HG03520 (cell line): ENCODE data around the gene STK16.
A peak's percentile ranks its signal among the peaks of the same experiment; 100 is the strongest.
"Not testable (repeated sequence)": the region's sequence is repeated elsewhere in the genome, so short reads cannot be mapped to it uniquely, and the experiment has no call there.

Experiments used
- ATAC-seq: cut with Tn5 transposase; IDR thresholded peaks from one replicate; pipeline ENCODE4 v1.9.1; 2021; ENCODE audit warnings: mild to moderate bottlenecking, moderate library complexity; ENCODE audit not compliant: unreplicated experiment

STK16 gene

DNA sequence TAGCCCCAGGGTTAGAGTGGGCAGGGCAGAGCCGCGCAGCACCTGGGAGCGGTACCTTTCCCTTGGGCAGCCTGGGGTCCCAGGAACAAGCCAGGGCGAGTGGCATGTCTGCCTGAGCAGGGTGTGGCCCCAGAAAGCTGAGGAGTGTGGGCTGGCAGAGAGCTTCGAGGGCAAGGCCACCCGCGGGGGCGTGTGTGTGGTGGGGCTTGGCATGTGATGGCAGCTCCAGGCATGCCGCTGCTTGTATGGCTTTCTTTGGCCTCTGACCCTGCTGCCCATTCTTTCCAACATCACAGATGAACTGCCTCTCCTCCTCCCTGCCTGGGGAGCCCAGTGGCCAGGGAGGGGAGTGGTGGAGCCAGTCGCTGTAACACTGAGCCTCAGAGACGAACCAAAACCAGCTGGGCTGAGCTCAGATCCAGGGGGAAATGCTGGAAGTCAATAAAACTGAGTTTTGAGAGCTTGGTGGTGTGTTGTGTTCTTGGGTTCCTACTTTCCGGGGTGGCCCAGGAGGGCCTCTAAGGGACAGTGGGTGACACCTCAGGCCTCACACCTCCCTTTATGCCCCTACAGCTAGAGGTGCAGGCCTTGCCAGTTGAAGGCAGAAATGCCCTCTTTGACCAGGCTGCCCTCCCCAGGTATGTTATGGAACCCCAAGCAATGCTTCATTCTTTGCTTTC is 41.3 kb downstream of the STK16 start:
- no peak for ATAC-seq

DNA sequence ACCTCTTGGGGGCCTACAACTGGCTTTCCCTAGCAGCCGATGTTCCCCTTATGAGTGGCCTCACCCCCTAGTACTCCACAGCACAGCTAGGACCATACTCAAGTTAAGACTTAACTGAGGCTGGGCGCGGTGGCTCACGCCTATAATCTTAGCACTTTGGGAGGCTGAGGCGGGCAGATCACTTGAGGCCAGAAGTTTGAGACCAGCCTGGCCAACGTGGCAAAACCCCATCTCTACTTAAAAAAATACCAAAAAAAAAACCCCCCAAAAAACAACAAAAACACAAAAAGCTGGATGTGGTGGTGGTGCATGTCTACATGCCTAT is 41.8 kb downstream of the STK16 start:
- ATAC-seq: not testable (repeated sequence)

DNA sequence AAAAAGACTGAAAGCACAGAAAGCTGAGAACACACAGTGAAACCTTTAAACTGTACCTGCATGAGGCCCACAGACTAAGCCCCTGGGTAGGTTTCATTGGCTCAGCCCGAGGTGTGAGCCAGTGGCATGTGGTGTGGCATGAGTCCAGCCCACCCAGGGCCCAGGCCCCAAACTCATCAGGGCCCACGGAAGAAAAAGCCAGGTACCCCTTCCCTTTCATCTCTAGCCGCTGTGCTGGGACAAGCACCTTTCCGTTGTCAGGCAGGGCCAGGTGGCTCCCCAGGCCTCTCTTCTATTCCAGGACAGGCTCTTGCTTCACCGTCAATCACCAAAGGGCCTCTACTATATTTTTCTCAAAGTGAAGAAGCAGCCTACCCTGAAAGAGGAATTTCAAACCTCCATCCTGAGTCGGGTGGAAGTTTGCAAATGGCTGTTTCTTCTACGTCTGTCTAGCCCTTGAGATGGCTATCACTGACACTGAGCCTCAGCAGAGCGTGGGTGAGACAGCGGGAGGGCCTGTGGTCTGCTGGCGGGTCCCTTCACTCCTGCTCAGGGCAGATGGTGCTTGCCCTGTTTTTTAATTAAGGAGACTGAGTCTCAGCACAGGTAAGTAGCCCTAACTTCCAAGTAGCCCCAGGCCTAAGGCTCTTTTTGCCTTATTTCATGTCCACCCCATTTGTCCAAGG is 42.4 kb downstream of the STK16 start:
- ATAC-seq: no peak

DNA sequence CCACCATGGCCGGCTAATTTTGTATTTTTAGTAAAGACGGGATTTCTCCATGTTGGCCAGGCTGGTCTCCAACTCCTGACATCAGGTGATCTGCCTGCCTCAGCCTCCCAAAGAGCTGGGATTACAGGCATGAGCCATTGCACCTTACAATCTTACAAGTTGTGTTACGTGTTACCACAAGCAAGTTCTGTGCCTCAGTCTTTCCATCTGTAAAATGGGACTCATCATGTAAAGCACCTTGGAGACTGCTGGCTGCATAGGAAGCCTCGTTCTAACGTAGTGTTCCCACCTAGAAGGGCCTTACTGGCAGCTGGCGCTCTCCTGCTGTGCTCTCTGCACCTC is 43.9 kb downstream of the STK16 start:
- no peak for ATAC-seq

DNA sequence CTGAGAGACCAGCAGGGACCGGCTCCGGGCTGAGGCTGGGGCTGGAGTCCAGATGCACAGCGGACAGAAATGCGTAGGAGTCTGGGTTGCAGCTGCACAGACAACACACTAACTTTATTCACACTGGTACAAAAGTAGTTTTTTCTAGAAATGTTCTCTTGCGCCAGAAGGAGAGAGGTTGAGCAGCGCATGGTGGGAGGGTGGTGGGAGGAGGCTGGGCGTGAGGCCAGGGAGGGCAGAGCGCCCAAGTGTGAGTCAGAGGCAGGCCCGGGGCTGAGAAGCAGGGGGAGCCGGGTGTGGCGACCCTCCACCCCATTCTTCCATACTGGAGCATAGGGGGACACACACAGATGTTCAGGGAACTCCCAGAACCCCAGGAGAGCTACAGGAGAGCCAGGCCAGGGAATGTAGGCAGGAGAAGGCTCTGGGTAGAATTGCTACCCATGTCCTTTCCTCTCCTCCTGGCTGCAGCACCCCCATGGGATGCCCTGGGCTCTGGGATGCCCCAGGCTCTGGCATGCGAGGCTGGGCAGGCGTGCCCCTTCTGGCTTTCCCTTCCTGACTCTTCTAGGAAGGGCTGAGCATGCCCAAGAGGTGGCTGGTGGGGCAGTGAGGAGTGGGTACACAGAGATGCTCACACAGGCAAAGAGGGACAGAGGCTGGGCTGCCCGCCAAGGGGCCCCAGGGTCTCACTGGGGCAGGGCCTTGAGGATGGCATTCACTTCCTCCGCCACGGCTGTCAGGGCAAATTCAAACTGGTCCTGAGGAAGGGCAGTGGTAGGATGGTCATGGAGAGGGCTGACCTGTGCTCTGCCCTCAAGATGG is 44.5 kb downstream of the STK16 start:
- ATAC-seq: no peak

DNA sequence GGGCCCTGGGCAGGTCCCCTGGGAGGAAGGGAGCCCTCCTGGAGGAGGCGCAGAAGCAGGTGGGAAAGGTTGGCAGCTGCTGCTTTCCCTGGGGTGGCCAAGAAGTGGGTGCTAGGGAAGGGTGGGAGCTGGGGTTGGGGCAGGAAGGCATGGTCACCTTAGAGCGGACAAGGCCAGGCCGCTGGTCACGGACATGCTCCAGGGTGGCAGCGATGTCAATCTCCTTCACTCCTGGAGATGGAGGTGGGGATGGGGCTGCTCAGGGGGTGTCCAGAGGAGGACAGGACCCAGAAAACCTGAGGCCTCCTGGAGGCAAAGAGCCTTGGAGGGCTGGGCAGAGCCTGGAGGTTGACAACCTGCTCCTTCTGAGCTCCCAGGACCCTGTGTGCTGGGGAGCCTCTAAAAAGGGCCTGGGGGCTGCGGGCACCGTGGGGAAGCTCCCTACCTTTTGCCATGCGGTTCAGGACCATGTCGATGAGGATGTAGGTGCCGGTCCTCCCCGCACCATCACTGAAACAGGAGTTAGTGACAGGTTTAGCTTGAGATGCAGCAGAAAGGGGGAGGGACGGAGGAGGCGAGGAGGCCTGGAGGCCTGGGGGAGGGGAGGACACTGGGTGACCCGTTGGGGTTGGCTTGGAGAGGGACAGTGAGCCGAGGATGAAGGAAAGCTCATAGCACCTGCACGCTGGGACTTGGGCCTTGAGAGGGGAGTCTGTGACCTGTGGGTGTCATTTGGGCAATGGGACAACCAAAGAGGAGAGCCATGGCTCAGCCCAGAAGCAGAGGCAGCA is 45.3 kb downstream of the STK16 start:
- ATAC-seq: no peak

DNA sequence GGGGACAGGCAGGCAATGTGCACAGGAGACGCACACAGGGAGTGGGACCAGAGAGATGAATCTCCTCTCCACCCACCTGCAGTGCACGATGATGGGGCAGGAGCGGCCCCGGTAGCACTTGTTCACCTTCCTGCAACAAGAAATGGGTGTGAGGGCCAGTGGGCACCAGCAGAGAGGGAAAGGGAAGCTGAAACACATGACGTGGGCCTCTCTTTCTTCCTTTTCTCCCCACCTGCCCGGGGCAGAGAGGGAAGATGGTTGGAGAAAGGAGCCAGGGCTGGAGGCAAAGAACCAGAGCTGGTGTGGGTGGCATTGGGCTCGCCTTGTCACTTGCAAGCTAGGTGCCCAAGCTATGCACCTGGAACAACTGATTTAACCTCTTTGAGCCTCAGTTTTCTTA is 46.1 kb downstream of the STK16 start:
- ATAC-seq: no peak

DNA sequence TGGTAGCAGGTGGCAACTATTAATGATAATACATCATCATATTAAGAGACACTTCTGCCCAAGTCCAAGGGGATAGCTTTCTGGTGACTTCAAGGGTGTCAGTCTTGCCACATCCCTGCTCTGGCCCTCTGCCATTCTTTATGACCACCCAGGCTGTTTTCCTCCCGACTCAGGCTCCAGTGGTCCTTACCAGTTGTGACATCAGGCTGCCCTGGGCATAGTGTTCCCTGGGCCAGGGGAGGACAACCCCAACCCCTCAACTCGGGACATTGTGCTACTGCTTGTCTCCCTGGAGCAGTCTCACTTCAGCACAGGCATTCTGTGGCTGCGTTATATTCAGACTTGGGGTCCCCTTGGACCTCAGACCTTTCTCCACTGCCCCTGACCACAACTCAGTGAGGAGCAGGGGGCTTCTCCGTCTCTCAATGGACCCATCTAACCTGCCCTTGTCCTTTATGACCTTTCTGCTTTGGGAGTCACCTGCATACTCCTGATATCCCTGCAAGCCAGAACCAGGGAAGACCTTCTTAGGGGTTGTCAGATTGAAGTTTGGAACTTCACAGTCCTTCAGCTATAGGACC is 46.7 kb downstream of the STK16 start:
- no peak for ATAC-seq

DNA sequence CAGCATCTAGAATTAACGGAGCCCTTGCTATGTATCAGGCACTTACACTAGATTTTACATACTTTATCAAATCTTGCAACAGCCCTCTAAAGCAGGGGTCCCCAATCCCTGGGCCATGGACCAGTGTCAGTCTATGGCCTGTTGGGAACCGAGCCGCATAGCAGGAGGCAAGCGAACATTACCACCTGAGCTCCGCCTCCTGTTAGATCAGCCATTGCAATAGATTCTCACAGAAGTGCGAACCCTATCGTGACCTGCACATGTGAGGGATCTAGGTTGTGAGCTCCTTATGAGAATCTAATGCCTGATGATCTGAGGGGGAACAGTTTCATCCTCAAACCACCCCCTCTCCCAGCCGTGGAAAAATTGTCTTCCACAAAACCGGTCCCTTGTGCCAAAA is 47.3 kb downstream of the STK16 start:
- no peak for ATAC-seq

DNA sequence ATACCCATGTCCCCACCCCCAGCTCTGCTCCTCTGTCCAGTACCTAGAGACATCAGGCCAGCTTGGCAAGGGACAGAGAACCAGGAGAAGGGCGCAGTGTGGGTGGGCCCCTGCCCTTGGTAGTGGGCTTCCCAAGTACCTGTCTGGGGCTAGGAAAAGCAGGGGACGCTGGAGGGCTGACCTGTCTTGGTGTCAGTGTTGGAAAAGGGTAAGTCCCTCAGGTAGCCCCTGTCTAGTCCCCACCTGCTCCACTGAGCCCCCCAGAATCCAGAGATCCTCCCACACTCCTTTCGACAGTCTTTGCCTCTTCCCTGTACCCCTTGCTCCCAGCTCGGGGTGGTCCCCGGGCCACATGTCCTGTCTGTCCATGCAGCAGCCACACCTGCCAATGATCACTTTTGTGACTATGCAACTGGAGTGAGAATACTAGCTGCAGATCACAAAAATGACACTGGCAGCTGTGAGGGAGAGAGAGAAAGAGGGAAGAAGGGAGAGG is 48.5 kb downstream of the STK16 start:
- no peak for ATAC-seq

DNA sequence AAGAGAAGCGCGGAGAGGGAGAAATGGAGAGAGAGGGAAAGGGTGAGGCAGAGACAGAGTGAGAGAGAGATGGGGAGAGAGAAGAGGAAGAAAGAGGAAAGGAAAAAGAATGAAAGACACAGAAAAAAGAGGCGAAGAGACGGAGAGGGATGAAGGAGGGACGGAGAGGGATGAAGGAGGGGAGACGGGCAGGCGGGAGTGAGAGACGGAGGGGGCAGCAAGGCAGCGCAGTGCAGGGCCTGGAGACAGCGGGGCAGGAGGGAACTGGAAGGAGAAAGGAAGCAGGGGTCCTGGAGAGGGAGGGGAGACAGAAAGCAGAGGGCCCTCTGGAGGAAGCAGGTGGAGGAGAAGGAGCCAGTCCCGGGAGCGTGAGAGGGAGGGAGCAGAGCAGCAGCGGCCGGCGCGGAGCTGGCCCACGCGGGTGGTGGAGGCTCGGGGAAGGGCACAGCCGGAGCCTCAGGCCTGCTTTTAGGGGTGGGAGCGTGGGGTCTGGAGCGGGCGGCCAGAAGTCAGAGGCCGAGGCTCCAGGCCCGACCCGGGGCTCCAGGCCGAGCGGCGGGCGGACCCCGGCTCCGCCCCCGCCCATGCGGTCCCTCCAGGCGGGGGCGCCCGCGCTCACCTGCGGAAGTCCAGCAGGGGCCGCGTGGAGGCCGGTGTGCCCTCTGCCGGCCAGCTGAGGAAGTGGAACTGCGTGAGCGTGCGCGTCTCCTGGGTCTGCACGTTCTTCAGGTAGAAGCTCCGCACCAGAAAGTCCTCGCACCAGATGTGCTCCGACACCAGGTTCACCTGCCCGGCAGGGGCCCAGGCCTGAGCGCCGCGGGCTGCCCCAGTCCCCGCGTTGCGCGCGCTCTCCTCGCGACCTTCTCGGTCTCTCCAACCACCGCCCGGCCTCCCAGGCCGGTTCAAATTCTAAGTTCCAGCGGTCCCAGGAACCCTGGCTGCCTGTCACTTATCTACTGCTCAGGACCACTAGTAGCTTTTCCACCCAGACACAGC is 49.4 kb downstream of the STK16 start:
- ATAC-seq: peak; percentile 92

DNA sequence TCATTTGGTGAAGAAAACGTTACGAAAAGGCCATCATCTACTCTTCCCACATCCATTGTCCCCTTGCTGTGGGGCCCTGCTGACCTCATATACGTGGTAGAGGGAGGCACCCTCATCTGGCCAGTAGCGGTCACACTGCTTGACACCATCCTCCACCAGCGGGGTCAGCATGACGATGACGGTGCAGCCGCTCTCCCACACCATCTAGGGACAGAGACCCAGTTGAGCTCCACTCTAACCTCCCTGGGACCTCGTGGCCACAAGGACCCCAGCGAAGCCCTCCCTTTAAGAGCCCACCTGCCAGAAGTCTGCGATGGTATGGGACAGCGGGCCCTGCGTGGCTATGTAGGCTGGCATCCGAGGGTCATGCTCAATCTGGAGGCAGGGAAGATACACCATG is 50.9 kb downstream of the STK16 start:
- no peak for ATAC-seq

DNA sequence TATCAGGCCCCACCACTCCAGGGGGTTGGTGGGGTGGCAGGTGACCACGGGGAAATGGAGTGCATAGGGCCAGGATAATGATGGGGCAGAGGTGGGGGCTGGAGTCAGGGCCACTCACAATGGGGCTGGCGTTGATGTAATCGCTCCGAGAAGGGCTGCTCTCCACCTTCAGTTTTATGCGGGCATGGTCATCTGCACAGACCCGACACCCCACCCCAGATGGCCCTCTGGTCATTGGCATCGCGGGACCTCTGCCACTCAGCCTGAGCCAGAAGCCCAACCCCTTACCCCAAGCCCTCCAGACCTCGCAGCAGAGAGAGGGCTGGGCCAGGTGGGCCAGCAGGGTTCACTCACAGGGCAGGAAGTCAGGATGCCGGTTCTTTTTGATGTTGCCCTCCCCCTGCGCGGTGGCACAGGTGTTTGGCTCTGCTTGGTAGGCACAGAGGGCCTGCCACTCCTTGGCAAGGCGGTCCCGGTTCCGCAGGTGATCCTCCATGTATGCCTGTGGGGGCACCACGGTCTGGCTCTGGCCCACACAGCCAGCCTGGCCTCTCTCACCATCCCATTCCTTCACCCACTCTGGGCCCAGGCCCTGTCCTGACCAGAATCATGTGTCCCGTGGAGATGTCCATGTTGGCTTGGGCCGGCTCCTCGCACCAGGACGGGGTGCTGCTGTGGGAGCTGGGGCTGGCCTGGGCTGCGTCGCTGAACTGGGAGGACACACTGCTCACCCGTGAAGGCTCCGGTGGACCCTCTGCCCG is 51.5 kb downstream of the STK16 start:
- no peak for ATAC-seq

DNA sequence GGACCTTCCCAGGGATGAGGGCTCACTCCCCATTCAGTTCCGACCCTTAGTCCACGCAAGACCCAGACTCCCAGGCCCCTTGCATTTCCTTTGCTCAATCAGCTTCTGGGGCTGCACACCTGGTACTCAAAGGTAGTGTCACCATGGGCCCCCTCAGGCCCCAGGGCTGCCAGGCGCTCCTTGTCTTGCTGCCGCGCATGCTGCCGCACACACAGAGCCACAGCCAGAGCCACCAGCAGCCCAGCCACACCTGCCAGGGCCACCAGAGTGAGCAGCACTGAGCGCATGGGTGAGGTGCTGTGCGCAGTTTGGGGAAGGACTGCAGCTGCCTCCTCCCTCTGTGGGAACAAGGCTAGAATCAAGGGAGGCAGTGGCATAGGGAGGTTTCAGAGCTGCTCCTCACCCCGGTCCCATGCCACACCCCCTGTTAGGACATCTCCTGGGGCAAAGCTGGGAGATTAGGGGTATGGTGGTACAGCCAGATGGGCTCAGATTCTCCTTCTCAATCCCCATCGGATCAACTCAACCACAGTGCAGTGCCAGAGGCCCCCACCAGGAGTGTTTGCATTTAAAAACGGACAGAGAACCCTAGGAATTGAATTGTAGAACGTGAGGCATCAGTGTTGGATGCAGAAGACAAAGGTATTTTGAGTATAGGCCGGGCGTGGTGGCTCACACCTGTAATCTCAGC is 52.6 kb downstream of the STK16 start:
- no peak for ATAC-seq

DNA sequence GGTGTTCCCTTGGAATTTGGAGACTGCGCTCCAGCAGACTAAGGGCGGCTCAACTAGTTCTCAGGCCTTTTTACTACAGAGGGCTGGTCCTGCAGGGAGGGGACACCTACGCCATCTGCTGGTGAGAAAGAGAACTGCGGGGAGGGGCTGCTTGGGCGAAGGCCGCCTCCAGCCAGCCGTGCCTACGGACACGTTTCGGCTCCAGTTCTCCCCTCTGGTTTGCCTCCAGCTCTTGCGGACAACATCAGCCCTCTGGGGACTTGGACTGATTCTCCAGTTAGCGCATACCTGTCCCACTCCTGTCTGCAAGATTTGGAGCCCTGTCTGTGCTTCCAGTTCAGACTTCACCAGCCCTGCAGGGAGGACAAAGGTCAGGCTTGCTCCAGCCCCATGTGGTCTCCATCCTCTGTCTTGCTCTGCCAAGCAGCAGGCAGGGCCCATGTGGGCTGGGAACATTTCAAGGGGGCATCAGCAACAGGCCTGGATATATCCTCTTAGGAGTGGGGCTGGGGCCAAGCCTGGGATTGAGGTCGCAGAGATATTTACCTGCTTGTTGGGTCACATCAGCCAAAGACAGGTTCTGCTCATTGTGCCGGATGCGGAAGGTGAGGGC is 53.6 kb downstream of the STK16 start:
- ATAC-seq: peak; percentile 43

DNA sequence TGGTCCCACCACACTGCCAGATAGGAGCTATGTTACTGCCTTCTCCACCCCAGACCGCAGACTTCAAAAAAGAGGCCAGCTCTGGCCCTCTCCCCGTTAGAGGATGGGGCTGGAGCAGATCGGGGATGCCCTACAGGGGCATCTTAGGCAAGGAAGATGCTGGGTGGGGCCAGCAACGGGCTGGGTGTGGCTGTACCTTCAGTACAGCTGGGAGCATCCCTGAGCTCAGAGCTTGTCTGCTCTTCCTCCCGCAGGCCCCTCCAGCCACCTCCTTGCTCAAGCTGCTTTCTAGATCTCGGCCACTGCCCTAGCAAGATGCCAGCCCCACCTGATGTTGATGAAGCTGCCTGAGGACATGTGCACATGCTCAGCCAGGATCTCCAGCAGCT is 54.1 kb downstream of the STK16 start:
- no peak for ATAC-seq
